Nephron progenitor cell (in vitro differentiated cells): ENCODE data around the gene SERP2.

ENCODE experiments used
- DNase-seq: peaks from one replicate; pipeline ENCODE4 v3.0.0; 2021
- H3K27ac Mint-ChIP-seq: 2 replicates; pipeline ENCODE4 v1.8.0; 2021; ENCODE audit warnings: mild to moderate bottlenecking, moderate library complexity, mixed read lengths
- H3K27me3 Mint-ChIP-seq: 2 replicates; pipeline ENCODE4 v1.8.0; 2021; ENCODE audit warnings: mild to moderate bottlenecking, low read depth, mixed read lengths; ENCODE audit not compliant: poor library complexity
- H3K36me3 Mint-ChIP-seq: 2 replicates; pipeline ENCODE4 v1.8.0; 2021; ENCODE audit warnings: low read depth, mixed read lengths
- H3K4me1 Mint-ChIP-seq: 2 replicates; pipeline ENCODE4 v1.8.0; 2021; ENCODE audit warnings: mixed read lengths
- H3K4me3 Mint-ChIP-seq: 2 replicates; pipeline ENCODE4 v1.8.0; 2021; ENCODE audit warnings: mild to moderate bottlenecking, moderate library complexity, mixed read lengths
- H3K9me3 Mint-ChIP-seq: 2 replicates; pipeline ENCODE4 v1.8.0; 2021; ENCODE audit warnings: mild to moderate bottlenecking, moderate library complexity, mixed read lengths
- TF ChIP-seq, protein P1 (sequence below): fragments of 200-600 bp; sonication (generic); IDR thresholded peaks from 2 replicates; pipeline ENCODE4 v1.5.0; 2021; ENCODE audit warnings: antibody characterized with exemption

SERP2 gene

DNA sequence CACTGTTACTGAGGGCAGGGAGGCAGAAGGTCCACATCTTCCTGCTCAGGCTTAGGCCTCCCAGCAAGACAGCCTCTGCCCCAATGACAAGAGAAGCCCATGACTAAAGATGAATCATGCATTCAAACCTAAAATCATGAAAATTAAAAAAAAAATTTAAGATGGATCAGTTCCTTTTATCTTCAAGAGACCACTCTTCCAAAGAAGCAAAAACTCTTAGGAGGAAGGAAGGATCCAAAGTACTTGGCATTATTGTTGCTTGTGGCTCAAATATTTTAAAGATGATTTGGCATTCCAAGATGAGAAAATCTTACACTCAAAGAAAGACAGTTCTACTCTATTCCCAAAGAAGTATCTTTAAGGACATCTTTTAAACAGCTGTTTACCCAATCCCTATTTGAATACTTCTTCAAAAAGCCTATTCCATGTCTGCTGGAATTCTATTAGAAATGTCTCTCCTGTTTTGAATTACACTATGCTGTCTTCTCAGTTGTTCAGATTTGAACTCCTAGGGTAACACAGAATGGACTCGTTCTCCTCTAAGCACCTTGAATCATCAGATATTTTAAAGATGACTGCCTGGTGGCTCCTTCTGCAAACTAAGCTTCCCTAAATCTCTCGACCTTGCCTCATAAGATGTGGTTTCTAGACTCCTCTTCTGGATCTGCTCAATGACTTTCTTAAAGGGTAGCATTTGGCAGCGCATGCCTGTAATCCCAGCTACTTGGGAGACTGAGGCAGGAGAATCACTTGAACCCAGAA is 7.0 kb downstream of the SERP2 start:
- H3K36me3 Mint-ChIP-seq: peaks cover 4% of the 10 kb centered on the region
- TF ChIP-seq, protein P1, sequence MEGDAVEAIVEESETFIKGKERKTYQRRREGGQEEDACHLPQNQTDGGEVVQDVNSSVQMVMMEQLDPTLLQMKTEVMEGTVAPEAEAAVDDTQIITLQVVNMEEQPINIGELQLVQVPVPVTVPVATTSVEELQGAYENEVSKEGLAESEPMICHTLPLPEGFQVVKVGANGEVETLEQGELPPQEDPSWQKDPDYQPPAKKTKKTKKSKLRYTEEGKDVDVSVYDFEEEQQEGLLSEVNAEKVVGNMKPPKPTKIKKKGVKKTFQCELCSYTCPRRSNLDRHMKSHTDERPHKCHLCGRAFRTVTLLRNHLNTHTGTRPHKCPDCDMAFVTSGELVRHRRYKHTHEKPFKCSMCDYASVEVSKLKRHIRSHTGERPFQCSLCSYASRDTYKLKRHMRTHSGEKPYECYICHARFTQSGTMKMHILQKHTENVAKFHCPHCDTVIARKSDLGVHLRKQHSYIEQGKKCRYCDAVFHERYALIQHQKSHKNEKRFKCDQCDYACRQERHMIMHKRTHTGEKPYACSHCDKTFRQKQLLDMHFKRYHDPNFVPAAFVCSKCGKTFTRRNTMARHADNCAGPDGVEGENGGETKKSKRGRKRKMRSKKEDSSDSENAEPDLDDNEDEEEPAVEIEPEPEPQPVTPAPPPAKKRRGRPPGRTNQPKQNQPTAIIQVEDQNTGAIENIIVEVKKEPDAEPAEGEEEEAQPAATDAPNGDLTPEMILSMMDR: no peak
- no peak for DNase-seq
- no peaks in the 10 kb centered on the region for H3K9me3 Mint-ChIP-seq
- no peak overlapping the region for H3K27ac Mint-ChIP-seq
- H3K4me1 Mint-ChIP-seq: peaks cover 24% of the 10 kb centered on the region
- no peaks in the 10 kb centered on the region for H3K27me3 Mint-ChIP-seq
- H3K4me3 Mint-ChIP-seq: no peak overlapping the region

DNA sequence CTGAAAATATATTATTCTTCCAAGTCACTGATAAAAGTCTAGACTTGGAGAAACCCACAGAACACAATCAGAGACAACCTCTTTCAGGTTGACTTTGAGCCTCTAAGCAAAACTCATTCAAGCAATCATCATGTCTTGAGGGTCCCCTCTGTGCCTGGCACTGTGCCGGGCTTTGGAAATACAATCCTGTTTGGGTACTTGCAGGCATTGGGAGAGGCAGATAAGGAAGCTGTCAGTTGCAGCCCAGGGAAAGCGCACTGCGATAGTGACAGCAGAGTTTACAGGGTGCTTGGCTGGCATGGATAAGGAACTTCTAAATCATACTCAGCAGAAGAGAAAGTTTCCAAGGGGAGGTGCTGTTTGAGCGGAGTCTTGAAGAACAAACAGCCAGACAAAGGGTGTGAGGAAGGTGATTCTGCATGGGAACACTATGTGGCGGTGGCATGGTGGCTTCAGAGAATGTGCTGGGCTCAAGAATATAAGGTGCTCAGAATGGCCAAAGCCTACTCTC is 9.1 kb downstream of the SERP2 start:
- DNase-seq: no peak
- Mint-ChIP-seq H3K4me1 (peaks cover 42% of the 10 kb centered on the region), H3K27ac (no peak overlapping the region), H3K4me3 (no peak overlapping the region), H3K9me3 (no peaks in the 10 kb centered on the region), H3K36me3 (peaks cover 4% of the 10 kb centered on the region), H3K27me3 (peaks cover 3% of the 10 kb centered on the region)
- TF ChIP-seq, protein P1: no peak

DNA sequence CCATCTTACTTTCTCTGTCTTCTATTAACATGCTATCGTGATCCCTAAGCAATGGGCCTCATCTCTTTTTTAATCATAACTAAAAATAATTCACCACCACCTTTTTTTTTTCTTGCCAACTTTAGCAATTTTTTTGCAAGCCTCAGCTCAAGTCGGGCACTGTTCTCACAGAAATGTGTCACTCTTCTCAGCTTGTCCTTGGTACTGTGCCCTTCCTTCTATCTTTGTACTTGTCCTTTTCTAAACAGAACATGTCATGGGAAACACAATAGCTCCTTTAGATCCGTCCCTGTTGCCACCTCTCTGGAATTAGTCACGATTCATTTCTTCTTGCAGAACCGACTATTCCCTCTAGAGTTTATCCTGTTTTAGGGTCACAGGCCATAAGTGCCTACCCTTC is 10.3 kb downstream of the SERP2 start:
- no peak for DNase-seq
- Mint-ChIP-seq H3K4me3 (no peak overlapping the region), H3K36me3 (peaks cover 4% of the 10 kb centered on the region), H3K27me3 (peaks cover 3% of the 10 kb centered on the region), H3K9me3 (no peaks in the 10 kb centered on the region), H3K4me1 (peaks cover 55% of the 10 kb centered on the region), H3K27ac (peak overlapping the region; percentile 10)
- TF ChIP-seq, protein P1: no peak

DNA sequence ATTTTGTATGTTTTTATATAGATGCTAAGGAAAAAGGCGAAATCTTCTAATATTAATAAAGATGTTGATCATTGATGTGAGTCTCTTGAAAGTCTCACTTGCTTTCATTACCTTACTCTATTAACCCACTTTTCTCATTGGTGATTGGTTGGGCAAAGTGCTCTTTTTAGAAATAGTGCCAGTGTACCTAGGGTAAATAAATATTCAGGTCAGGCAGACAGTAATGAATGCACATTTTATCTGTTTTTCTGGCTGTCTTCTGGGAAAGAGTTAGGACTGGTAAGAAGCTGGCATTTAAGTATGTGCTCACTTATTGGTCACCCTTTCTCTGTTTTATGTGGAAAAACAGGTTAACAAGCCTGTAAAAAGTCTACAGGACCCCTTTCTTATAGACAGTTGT is 11.2 kb downstream of the SERP2 start:
- Mint-ChIP-seq H3K36me3 (peaks cover 4% of the 10 kb centered on the region), H3K27me3 (peaks cover 3% of the 10 kb centered on the region), H3K4me1 (peaks cover 63% of the 10 kb centered on the region), H3K4me3 (no peak overlapping the region), H3K27ac (peak overlapping the region; percentile 20), H3K9me3 (no peaks in the 10 kb centered on the region)
- TF ChIP-seq, protein P1: no peak
- DNase-seq: no peak

DNA sequence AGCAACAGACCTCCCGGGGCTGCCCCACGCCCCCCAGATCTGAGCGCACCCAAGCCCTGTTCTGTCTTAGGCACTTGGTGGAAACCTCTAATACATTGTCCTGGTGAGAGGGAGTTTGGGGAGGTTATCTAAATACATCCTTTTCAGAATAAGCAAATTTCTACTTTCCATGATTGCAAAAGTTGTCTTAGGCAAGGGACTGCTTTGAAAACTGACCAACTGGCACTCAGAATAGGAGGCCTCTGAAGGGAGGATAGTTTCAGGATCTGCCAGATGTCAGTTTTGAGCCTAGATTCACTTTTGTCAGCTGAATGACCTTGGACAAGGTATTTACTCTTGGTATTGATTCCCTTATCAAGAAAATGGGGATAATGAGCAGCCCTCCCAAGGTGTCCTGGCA is 11.8 kb downstream of the SERP2 start:
- H3K9me3 Mint-ChIP-seq: no peaks in the 10 kb centered on the region
- H3K36me3 Mint-ChIP-seq: no peaks in the 10 kb centered on the region

More for the DNA sequence above, 11.8 kb downstream of the SERP2 start:
- Mint-ChIP-seq H3K4me1 (peaks cover 65% of the 10 kb centered on the region), H3K27ac (no peak overlapping the region), H3K4me3 (no peak overlapping the region), H3K27me3 (peaks cover 3% of the 10 kb centered on the region)
- TF ChIP-seq, protein P1: no peak
- no peak for DNase-seq
